Measurements from ENCODE around the gene ANKRD34B. TPM values are rescaled to one million over a fixed set of nuclear protein-coding genes. Genes with fewer than 3 reads are reported as not detected.

ANKRD34B gene
- total and polyA plus RNA-seq, 4 donors, result 0.39 to 2.8 (median 2.7) TPM

DNA sequence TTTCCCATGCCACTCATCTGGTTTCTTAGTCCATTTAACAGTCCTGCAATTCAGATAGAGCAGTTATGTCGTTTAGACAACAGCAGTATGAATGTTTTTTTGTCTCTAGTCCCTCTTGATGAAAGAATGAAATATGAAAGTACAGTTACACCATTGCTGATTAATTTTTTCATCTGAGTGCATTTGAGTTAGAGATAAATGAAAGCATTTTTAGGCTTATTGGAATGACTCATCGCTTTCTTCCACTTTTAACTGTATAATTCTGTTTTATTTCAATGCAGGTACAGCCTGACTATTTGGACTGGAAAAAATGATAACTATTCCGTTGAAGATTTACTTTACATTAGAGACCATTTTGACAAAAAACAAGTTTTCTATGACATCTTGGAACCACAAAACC, 28.7 kb downstream of the ANKRD34B start:
- Histone ChIP-seq H3K27ac (ENCODE audit: low read depth, low read length) (no peak overlapping the region), H3K4me1 (ENCODE audit: control insufficient read depth, insufficient read depth, low read length) (no peaks in the 10 kb centered on the region), H3K27me3 (ENCODE audit: control insufficient read depth, insufficient read depth, low read length) (no peaks in the 10 kb centered on the region), H3K4me3 (ENCODE audit: low read depth, low read length) (no peak overlapping the region), H3K36me3 (ENCODE audit: control insufficient read depth, insufficient read depth, low read length) (no peaks in the 10 kb centered on the region), H3K9me3 (ENCODE audit: control insufficient read depth, insufficient read depth, low read length) (peaks cover 2% of the 10 kb centered on the region)
- no peak for DNase-seq (ENCODE audit: low read depth in 4 of 6, low spot score in 6 of 6)
- no CpG with 5 or more reads among the region's 3 CpGs for WGBS (ENCODE audit: insufficient coverage)

DNA sequence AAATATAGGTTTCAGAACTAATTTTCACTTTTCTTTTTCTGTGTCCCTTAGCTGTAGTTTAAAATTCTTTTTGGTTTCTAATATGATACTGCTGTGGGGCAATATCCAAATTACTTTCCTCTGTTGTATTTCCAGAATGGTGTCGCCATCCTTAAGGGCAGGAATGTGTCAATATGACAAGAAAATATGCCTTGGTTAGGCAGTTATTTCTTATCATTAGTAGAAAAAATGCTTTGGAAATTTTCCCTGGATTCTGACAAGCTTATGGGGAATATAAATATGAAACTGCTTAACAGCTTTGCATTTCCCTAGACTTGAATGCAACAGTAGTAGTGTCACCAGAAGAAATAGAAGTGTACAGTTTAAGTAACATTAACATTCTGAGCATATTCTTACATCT, 29.4 kb downstream of the ANKRD34B start:
- no peaks in the 10 kb centered on the region for H3K27me3 ChIP-seq (ENCODE audit: control insufficient read depth, insufficient read depth, low read length)
- no peak overlapping the region for H3K4me3 ChIP-seq (ENCODE audit: low read depth, low read length)
- DNase-seq (ENCODE audit: low read depth in 4 of 6, low spot score in 6 of 6), result no peak
- peaks cover 2% of the 10 kb centered on the region for H3K9me3 ChIP-seq (ENCODE audit: control insufficient read depth, insufficient read depth, low read length)
- no peaks in the 10 kb centered on the region for H3K4me1 ChIP-seq (ENCODE audit: control insufficient read depth, insufficient read depth, low read length)
- no CpG with 5 or more reads among the region's 1 CpG for WGBS (ENCODE audit: insufficient coverage)
- no peak overlapping the region for H3K27ac ChIP-seq (ENCODE audit: low read depth, low read length)
- H3K36me3 ChIP-seq (ENCODE audit: control insufficient read depth, insufficient read depth, low read length), result no peaks in the 10 kb centered on the region

DNA sequence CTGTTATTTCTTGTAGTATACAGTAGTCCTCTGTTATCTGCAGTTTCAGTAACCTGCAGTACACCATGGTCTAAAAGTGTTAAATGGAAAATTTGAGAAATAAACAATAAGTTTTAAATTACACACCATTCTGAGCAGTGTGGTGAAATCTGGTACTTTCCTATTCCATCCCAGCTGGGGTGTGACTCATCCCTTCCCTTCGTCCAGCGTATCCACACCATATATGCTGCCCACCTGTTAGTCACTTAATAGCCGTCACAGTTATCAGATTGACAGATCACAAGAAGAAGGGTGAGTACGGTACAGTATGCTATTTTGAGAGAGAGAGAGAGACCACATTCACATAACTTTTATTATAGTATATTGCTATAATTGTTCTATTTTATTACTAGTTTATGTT, 53.3 kb downstream of the ANKRD34B start:
- Histone ChIP-seq H3K9me3 (ENCODE audit: control insufficient read depth, insufficient read depth, low read length) (no peaks in the 10 kb centered on the region), H3K4me3 (ENCODE audit: low read depth, low read length) (no peak overlapping the region), H3K36me3 (ENCODE audit: control insufficient read depth, insufficient read depth, low read length) (no peaks in the 10 kb centered on the region), H3K27me3 (ENCODE audit: control insufficient read depth, insufficient read depth, low read length) (no peaks in the 10 kb centered on the region), H3K27ac (ENCODE audit: low read depth, low read length) (no peak overlapping the region), H3K4me1 (ENCODE audit: control insufficient read depth, insufficient read depth, low read length) (no peaks in the 10 kb centered on the region)
- DNase-seq (ENCODE audit: low read depth in 4 of 6, low spot score in 6 of 6), result no peak
- no CpG with 5 or more reads among the region's 4 CpGs for WGBS (ENCODE audit: insufficient coverage)

DNA sequence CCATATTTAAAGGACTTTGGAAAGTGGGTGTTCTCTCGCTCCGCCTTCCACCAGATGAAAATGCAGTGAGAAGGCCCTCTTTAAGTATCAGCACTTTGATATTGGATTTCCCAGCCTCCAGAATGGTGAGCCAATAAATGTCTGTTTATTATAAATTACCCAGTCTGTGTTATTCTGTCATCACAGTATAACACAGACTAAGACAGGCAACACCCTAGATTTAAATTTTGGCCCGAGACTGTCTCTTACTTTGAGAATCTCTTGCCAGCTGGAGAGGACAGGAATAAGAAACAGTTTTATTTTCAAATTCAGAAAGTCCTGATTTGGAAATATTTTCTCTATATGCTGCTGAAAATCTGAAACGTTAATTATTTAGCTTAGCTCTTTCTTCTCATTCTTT, 60.7 kb downstream of the ANKRD34B start:
- H3K4me3 ChIP-seq (ENCODE audit: low read depth, low read length), result no peak overlapping the region
- no peaks in the 10 kb centered on the region for H3K27me3 ChIP-seq (ENCODE audit: control insufficient read depth, insufficient read depth, low read length)
- no peaks in the 10 kb centered on the region for H3K36me3 ChIP-seq (ENCODE audit: control insufficient read depth, insufficient read depth, low read length)
- H3K9me3 ChIP-seq (ENCODE audit: control insufficient read depth, insufficient read depth, low read length), result no peaks in the 10 kb centered on the region
- no peaks in the 10 kb centered on the region for H3K4me1 ChIP-seq (ENCODE audit: control insufficient read depth, insufficient read depth, low read length)
- no CpG with 5 or more reads among the region's 4 CpGs for WGBS (ENCODE audit: insufficient coverage)
- no peak for DNase-seq (ENCODE audit: low read depth in 4 of 6, low spot score in 6 of 6)
- no peak overlapping the region for H3K27ac ChIP-seq (ENCODE audit: low read depth, low read length)

DNA sequence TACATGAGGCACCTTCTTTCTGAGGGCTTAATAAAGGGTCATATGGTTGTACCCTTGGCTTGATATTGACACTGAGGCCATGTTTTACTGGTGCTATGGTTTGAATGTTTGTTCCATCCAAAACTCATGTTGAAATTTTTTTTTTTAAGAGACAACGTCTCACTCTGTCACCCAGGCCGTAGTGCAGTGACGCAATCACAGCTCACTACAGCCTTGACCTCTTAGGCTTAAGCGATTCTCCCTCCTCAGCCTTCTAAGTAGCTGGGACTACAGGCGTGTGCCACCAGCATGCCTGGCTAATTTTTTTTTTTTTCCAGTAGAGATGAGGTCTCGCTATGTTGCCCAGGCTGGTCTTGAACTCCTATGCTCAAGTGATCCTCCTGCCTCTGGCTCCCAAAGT, 61.2 kb downstream of the ANKRD34B start:
- H3K36me3 ChIP-seq (ENCODE audit: control insufficient read depth, insufficient read depth, low read length), result no peaks in the 10 kb centered on the region
- H3K9me3 ChIP-seq (ENCODE audit: control insufficient read depth, insufficient read depth, low read length), result no peaks in the 10 kb centered on the region
- no peaks in the 10 kb centered on the region for H3K27me3 ChIP-seq (ENCODE audit: control insufficient read depth, insufficient read depth, low read length)
- H3K27ac ChIP-seq (ENCODE audit: low read depth, low read length), result no peak overlapping the region
- WGBS (ENCODE audit: insufficient coverage), result 96% methylated on average over 5 of the region's 6 CpGs
- no peak overlapping the region for H3K4me3 ChIP-seq (ENCODE audit: low read depth, low read length)
- no peak for DNase-seq (ENCODE audit: low read depth in 4 of 6, low spot score in 6 of 6)
- no peaks in the 10 kb centered on the region for H3K4me1 ChIP-seq (ENCODE audit: control insufficient read depth, insufficient read depth, low read length)

DNA sequence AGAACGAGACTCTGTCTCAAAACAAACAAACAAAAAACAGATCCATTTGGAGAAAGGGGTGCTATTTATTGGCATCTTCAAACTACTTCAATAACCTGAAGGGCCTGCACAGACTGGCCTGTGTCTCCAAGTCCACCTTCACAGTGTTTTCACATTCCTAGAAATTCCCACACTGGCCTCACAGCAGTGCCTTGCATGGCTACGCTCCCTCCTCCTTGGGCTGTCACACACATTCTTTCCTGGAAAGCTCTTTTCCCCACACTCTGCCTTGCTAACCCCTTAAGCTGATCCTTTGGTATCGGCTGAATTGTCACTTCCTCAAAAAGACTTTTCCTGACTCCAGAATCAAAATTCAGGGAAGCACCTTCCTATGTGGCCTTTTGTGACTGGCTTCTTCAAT, 62.4 kb downstream of the ANKRD34B start:
- no peaks in the 10 kb centered on the region for H3K9me3 ChIP-seq (ENCODE audit: control insufficient read depth, insufficient read depth, low read length)
- 79% methylated on average over 2 of the region's 3 CpGs for WGBS (ENCODE audit: insufficient coverage)
- no peak for DNase-seq (ENCODE audit: low read depth in 4 of 6, low spot score in 6 of 6)
- H3K36me3 ChIP-seq (ENCODE audit: control insufficient read depth, insufficient read depth, low read length), result no peaks in the 10 kb centered on the region
- H3K4me1 ChIP-seq (ENCODE audit: control insufficient read depth, insufficient read depth, low read length), result no peaks in the 10 kb centered on the region
- H3K4me3 ChIP-seq (ENCODE audit: low read depth, low read length), result no peak overlapping the region
- no peak overlapping the region for H3K27ac ChIP-seq (ENCODE audit: low read depth, low read length)
- no peaks in the 10 kb centered on the region for H3K27me3 ChIP-seq (ENCODE audit: control insufficient read depth, insufficient read depth, low read length)

Small RNAs within 50 kb of the gene (small RNA-seq; reads per million reads assigned to genes)
- gene DBIP2 (ENCODE audit: low replicate concordance), result not detected

Other genes with a start within 250 kb of the ANKRD34B start
- gene ZFYVE16, start 162.2 kb downstream of the ANKRD34B start, total RNA-seq, result 100 to 1,000 TPM in 1 of 2 donors, 10 to 100 TPM in 1; 63.3 to 113 TPM
- 10 to 100 TPM; 69.9 to 75.1 TPM for gene ZFYVE16, start 162.2 kb downstream of the ANKRD34B start, polyA plus RNA-seq (ENCODE audit: insufficient read length in 2 of 2)
- 10 to 100 TPM in 1 of 2 donors, 1 to 10 TPM in 1; 9.3 to 15.5 TPM for gene FAM151B, start 82.2 kb downstream of the ANKRD34B start, total RNA-seq
- gene FAM151B, start 82.2 kb downstream of the ANKRD34B start, polyA plus RNA-seq (ENCODE audit: insufficient read length in 2 of 2), result 1 to 10 TPM; 3.7 to 4.2 TPM
- gene MSH3, start 84.4 kb upstream of the ANKRD34B start, total RNA-seq, result 10 to 100 TPM; 19.7 to 29.0 TPM
- 10 to 100 TPM in 1 of 2 donors, 1 to 10 TPM in 1; 9.4 to 12.0 TPM for gene MSH3, start 84.4 kb upstream of the ANKRD34B start, polyA plus RNA-seq (ENCODE audit: insufficient read length in 2 of 2)
- 10 to 100 TPM; 41.2 to 42.4 TPM for gene DHFR, start 84.7 kb upstream of the ANKRD34B start, total RNA-seq
- 10 to 100 TPM; 47.9 to 58.9 TPM for gene DHFR, start 84.7 kb upstream of the ANKRD34B start, polyA plus RNA-seq (ENCODE audit: insufficient read length in 2 of 2)

Data from spinal cord (tissue), 10 donors.